HG03520 (cell line): ENCODE results near the gene DCTN1.
"Not testable (repeated sequence)": the region's sequence is repeated elsewhere in the genome, so short reads cannot be mapped to it uniquely, and the experiment has no call there.

Experiments
- ATAC-seq: cut with Tn5 transposase; IDR thresholded peaks from one replicate; pipeline ENCODE4 v1.9.1; 2021; ENCODE audit warnings: mild to moderate bottlenecking, moderate library complexity; ENCODE audit not compliant: unreplicated experiment

DCTN1 gene

GRCh38 chr2:74379851-74380789 lies at the start of gene DCTN1:
TSS of gene DCTN1 (minus strand) at chr2:74380311. CDS start at chr2:74380037, 274 bp downstream.
- ATAC-seq: no peak

GRCh38 chr2:74428675-74429074 lies 48.6 kb upstream of the DCTN1 start:
- ATAC-seq: no peak

GRCh38 chr2:74427551-74427950 lies 47.4 kb upstream of the DCTN1 start:
- no peak for ATAC-seq

GRCh38 chr2:74426181-74426758 lies 46.2 kb upstream of the DCTN1 start:
- ATAC-seq: no peak

GRCh38 chr2:74425523-74425922 lies 45.4 kb upstream of the DCTN1 start:
- ATAC-seq: no peak

GRCh38 chr2:74424995-74425406 lies 44.9 kb upstream of the DCTN1 start:
- no peak for ATAC-seq

- no peak for ATAC-seq
These were observed 44.3 kb upstream of the DCTN1 start for GRCh38 chr2:74424139-74424992.

- no peak for ATAC-seq
These were observed 43.4 kb upstream of the DCTN1 start for GRCh38 chr2:74423231-74424095.

- peak; percentile 89 for ATAC-seq
These were observed 41.2 kb upstream of the DCTN1 start, which contains the start of the genes C2orf81 and WDR54 for GRCh38 chr2:74421221-74421870. TSS of gene C2orf81 (minus strand) at chr2:74421619. CDS start at chr2:74421560, 59 bp downstream. TSS of gene WDR54 (plus strand) at chr2:74421730. CDS start at chr2:74422154, 424 bp downstream.

GRCh38 chr2:74420443-74421103 lies 40.5 kb upstream of the DCTN1 start:
- not testable (repeated sequence) for ATAC-seq

GRCh38 chr2:74420006-74420405 lies 39.9 kb upstream of the DCTN1 start:
- ATAC-seq: no peak

GRCh38 chr2:74419345-74419744 lies 39.2 kb upstream of the DCTN1 start:
- no peak for ATAC-seq

- no peak for ATAC-seq
These were observed 38.2 kb upstream of the DCTN1 start for GRCh38 chr2:74418312-74418711.

GRCh38 chr2:74417763-74418162 lies 37.7 kb upstream of the DCTN1 start:
- ATAC-seq: no peak

GRCh38 chr2:74417197-74417596 lies 37.1 kb upstream of the DCTN1 start:
- no peak for ATAC-seq

GRCh38 chr2:74416778-74417177 lies 36.7 kb upstream of the DCTN1 start:
- ATAC-seq: no peak

- ATAC-seq: no peak
These were observed 35.8 kb upstream of the DCTN1 start for GRCh38 chr2:74415762-74416395.

GRCh38 chr2:74414881-74415761 lies 35.0 kb upstream of the DCTN1 start:
- ATAC-seq: no peak
